Astrocyte (in vitro differentiated cells and primary cell): ENCODE data around the gene USP25. TPM values are rescaled to one million over a fixed set of nuclear protein-coding genes. Genes with fewer than 3 reads are reported as not detected.

Source experiments
- DNase-seq: peaks from one replicate; pipeline ENCODE4 v3.0.0-alpha.2; 2010; ENCODE audit warnings: low read depth
- FAIRE-seq: peaks from 2 replicates; lab custom pipeline; 2011; peaks lifted over from hg19 to GRCh38; lab: Jason Lieb, UNC
- H2AFZ ChIP-seq: 2 replicates; pipeline ENCODE4 v1.6.0; 2012; ENCODE audit warnings: low read depth, low read length, inconsistent platforms
- H3K27ac ChIP-seq: 2 replicates; pipeline ENCODE4 v1.5.1; 2011; ENCODE audit warnings: low read depth, low read length, inconsistent platforms
- H3K27me3 ChIP-seq: 2 replicates; pipeline ENCODE4 v1.6.0; 2011; ENCODE audit warnings: low read length, inconsistent platforms; ENCODE audit not compliant: insufficient read depth
- H3K36me3 ChIP-seq: 2 replicates; pipeline ENCODE4 v1.5.1; 2011; ENCODE audit warnings: low read length, inconsistent platforms; ENCODE audit not compliant: insufficient read depth
- H3K4me1 ChIP-seq: 2 replicates; pipeline ENCODE4 v1.5.1; 2011; ENCODE audit warnings: low read length, inconsistent platforms; ENCODE audit not compliant: insufficient read depth
- H3K4me2 ChIP-seq: 2 replicates; pipeline ENCODE4 v1.6.0; 2012; ENCODE audit warnings: low read length, inconsistent platforms
- H3K4me3 ChIP-seq: 2 replicates; pipeline ENCODE4 v1.5.1; 2011; ENCODE audit warnings: low read depth, mild to moderate bottlenecking, low read length, inconsistent platforms; ENCODE audit not compliant: insufficient read depth
- H3K79me2 ChIP-seq: 2 replicates; pipeline ENCODE4 v1.6.0; 2012; ENCODE audit warnings: mild to moderate bottlenecking, low read length, inconsistent platforms; ENCODE audit not compliant: insufficient read depth
- H3K9ac ChIP-seq: 2 replicates; pipeline ENCODE4 v1.6.0; 2012; ENCODE audit warnings: mild to moderate bottlenecking, low read length, inconsistent platforms
- H3K9me3 ChIP-seq: 2 replicates; pipeline ENCODE4 v1.5.1; 2012; ENCODE audit warnings: low read depth, mild to moderate bottlenecking, low read length, inconsistent platforms; ENCODE audit not compliant: insufficient read depth
- H4K20me1 ChIP-seq: 2 replicates; pipeline ENCODE4 v1.6.0; 2012; ENCODE audit warnings: low read length, inconsistent platforms; ENCODE audit not compliant: insufficient read depth
- H3K27ac Mint-ChIP-seq: one replicate; pipeline ENCODE4 v1.8.0; 2021; ENCODE audit warnings: mild to moderate bottlenecking, mixed read lengths; ENCODE audit not compliant: unreplicated experiment
- H3K27me3 Mint-ChIP-seq: one replicate; pipeline ENCODE4 v1.8.0; 2021; ENCODE audit warnings: low read depth, mixed read lengths; ENCODE audit not compliant: unreplicated experiment
- H3K36me3 Mint-ChIP-seq: one replicate; pipeline ENCODE4 v1.8.0; 2021; ENCODE audit warnings: low read depth, mixed read lengths; ENCODE audit not compliant: unreplicated experiment
- H3K4me1 Mint-ChIP-seq: one replicate; pipeline ENCODE4 v1.8.0; 2021; ENCODE audit warnings: low read depth, mixed read lengths; ENCODE audit not compliant: unreplicated experiment
- H3K4me3 Mint-ChIP-seq: one replicate; pipeline ENCODE4 v1.8.0; 2021; ENCODE audit warnings: mild to moderate bottlenecking, moderate library complexity, mixed read lengths; ENCODE audit not compliant: unreplicated experiment
- H3K9me3 Mint-ChIP-seq: one replicate; pipeline ENCODE4 v1.8.0; 2021; ENCODE audit warnings: mild to moderate bottlenecking, mixed read lengths; ENCODE audit not compliant: unreplicated experiment
- EZH2 ChIP-seq: IDR thresholded peaks from 2 replicates; pipeline ENCODE4 v1.6.1; 2012; ENCODE audit warnings: mild to moderate bottlenecking, low read length, inconsistent platforms; ENCODE audit not compliant: insufficient read depth
- total RNA-seq: library from RNA; stranded (reverse); gene quantifications from 2 replicates; pipeline ENCODE4 v1.2.1, GENCODE V29; 2021
- TF ChIP-seq, protein P1 (sequence below): IDR thresholded peaks from 2 replicates; pipeline ENCODE4 v1.5.1; 2011; ENCODE audit warnings: low read depth, mild to moderate bottlenecking, inconsistent platforms, low read length, moderate library complexity; ENCODE audit not compliant: insufficient read depth

The USP25 gene
- total RNA-seq, 1 donor from 2014 or later = 49.5 TPM

DNA sequence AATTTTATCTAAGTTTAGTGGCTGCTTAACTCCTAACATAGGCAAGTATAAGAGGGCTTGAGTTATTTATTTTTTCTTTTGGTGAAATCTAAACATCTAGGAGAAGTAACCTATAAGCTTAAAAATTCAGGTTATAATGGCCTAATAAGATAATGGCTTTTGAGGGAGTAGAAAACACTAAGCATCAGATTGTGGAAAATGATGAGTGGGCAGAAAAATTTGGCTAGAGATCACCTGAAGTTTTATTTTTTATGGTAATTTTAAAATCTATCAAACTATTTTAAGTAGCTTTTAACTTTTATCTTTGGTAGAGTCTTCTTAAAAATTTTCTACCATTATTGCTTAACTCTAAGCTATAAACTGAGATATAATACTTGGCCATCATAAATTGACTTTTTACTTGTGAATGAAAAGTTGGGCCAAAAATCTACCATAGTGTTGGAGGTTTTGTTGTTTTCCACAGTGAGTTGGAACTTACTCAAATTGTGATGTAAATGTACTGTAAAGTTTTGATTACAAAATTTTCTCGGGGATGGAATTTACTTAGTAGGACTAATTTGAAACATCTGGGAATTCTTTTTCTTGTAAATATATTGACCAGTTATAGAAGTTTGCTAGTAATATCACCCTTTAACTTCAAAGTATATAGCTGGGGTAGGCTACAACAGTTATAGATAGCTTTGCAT, 63.9 kb downstream of the USP25 start:
- TF ChIP-seq, protein P1, sequence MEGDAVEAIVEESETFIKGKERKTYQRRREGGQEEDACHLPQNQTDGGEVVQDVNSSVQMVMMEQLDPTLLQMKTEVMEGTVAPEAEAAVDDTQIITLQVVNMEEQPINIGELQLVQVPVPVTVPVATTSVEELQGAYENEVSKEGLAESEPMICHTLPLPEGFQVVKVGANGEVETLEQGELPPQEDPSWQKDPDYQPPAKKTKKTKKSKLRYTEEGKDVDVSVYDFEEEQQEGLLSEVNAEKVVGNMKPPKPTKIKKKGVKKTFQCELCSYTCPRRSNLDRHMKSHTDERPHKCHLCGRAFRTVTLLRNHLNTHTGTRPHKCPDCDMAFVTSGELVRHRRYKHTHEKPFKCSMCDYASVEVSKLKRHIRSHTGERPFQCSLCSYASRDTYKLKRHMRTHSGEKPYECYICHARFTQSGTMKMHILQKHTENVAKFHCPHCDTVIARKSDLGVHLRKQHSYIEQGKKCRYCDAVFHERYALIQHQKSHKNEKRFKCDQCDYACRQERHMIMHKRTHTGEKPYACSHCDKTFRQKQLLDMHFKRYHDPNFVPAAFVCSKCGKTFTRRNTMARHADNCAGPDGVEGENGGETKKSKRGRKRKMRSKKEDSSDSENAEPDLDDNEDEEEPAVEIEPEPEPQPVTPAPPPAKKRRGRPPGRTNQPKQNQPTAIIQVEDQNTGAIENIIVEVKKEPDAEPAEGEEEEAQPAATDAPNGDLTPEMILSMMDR = no peak
- no peak for TF ChIP-seq EZH2
- Mint-ChIP-seq H3K27me3 (no peaks in the 10 kb centered on the region), H3K27ac (no peak overlapping the region), H3K36me3 (no peaks in the 10 kb centered on the region), H3K4me3 (no peak overlapping the region), H3K9me3 (no peaks in the 10 kb centered on the region), H3K4me1 (peaks cover 29% of the 10 kb centered on the region)
- H3K27ac ChIP-seq = no peak overlapping the region
- no peaks in the 10 kb centered on the region for H3K27me3 ChIP-seq
- no peaks in the 10 kb centered on the region for H4K20me1 ChIP-seq
- peaks cover 7% of the 10 kb centered on the region for H3K4me1 ChIP-seq
- no peaks in the 10 kb centered on the region for H3K79me2 ChIP-seq
- DNase-seq = no peak
- H3K4me3 ChIP-seq = no peak overlapping the region
- H2AFZ ChIP-seq = no peak overlapping the region
- no peak for FAIRE-seq
- no peak overlapping the region for H3K4me2 ChIP-seq
- no peak overlapping the region for H3K9ac ChIP-seq
- H3K9me3 ChIP-seq = no peaks in the 10 kb centered on the region
- H3K36me3 ChIP-seq = no peaks in the 10 kb centered on the region

DNA sequence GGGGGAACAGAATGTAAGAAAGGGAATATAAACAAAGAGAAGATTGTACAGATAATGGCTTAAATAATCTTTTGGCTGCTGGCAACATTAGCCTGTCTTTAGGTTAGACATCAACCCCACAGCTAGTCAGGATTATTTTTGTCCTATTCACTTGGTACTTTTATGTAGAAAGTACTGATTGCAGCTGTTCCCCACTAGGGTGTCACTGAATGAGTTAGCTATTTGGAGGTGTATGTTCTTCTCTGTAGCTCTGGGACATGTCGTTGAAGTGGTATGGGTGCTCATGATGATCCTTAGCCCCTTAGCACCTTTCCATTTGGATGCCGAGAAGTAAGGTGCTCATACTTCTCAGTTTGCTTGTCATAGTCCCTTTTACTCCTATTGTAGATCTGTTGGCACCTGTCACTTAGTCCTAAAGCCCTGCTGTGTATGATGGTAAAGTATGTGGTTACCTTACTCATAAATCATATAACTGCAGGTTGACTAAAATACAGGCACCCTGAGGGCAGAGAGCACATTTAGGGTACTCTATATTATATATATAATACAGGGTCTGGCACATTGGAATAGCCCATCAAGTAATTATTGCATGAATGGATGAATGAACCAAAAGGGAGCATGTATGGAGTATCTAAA, 64.6 kb downstream of the USP25 start:
- FAIRE-seq (no peak), DNase-seq (no peak)
- H3K9me3 Mint-ChIP-seq = no peaks in the 10 kb centered on the region
- no peak overlapping the region for H3K27ac Mint-ChIP-seq
- no peak for TF ChIP-seq EZH2
- TF ChIP-seq, protein P1 = no peak
- Histone ChIP-seq H3K27ac (no peak overlapping the region), H3K4me3 (no peak overlapping the region), H2AFZ (no peak overlapping the region), H3K4me2 (no peak overlapping the region), H3K9me3 (no peaks in the 10 kb centered on the region), H3K79me2 (no peaks in the 10 kb centered on the region), H3K36me3 (no peaks in the 10 kb centered on the region), H3K27me3 (no peaks in the 10 kb centered on the region), H4K20me1 (no peaks in the 10 kb centered on the region), H3K9ac (no peak overlapping the region), H3K4me1 (no peaks in the 10 kb centered on the region)
- no peak overlapping the region for H3K4me3 Mint-ChIP-seq
- no peaks in the 10 kb centered on the region for H3K36me3 Mint-ChIP-seq
- H3K27me3 Mint-ChIP-seq = no peaks in the 10 kb centered on the region
- H3K4me1 Mint-ChIP-seq = peaks cover 22% of the 10 kb centered on the region

DNA sequence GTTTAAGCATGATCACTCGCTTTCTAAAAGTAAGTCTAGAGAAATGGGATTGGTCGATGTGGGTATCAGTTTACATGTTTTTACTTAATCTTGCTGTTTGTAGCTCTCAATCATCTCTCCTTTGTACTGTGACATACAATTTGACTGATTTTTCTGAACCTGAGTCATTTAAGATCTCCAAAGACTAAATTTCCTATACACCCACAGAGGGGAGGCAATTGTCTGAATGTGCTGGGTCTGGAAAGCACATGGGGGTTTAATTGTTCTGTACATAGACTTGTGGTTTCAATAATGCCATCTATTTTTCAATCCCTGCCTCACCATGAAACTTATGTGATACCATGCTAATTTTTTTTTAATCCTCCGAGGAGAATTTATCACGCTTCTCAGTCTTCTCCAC, 65.8 kb downstream of the USP25 start:
- no peaks in the 10 kb centered on the region for H3K79me2 ChIP-seq
- DNase-seq = no peak
- H4K20me1 ChIP-seq = no peaks in the 10 kb centered on the region
- Mint-ChIP-seq H3K4me1 (peaks cover 17% of the 10 kb centered on the region), H3K36me3 (no peaks in the 10 kb centered on the region), H3K27me3 (no peaks in the 10 kb centered on the region), H3K9me3 (no peaks in the 10 kb centered on the region), H3K27ac (no peak overlapping the region), H3K4me3 (no peak overlapping the region)
- no peaks in the 10 kb centered on the region for H3K4me1 ChIP-seq
- H3K4me3 ChIP-seq = no peak overlapping the region
- H2AFZ ChIP-seq = no peak overlapping the region
- no peak overlapping the region for H3K27ac ChIP-seq
- H3K36me3 ChIP-seq = no peaks in the 10 kb centered on the region
- TF ChIP-seq EZH2 = no peak
- TF ChIP-seq, protein P1 = no peak
- no peaks in the 10 kb centered on the region for H3K9me3 ChIP-seq
- no peaks in the 10 kb centered on the region for H3K27me3 ChIP-seq
- H3K9ac ChIP-seq = no peak overlapping the region
- no peak overlapping the region for H3K4me2 ChIP-seq
- FAIRE-seq = no peak
